HG03060 (cell line): Measurements from ENCODE around the gene ZW10.
"Not testable (repeated sequence)": the region's sequence is repeated elsewhere in the genome, so short reads cannot be mapped to it uniquely, and the experiment has no call there.

ENCODE experiments used
- ATAC-seq: cut with Tn5 transposase; IDR thresholded peaks from one replicate; pipeline ENCODE4 v1.9.1; 2021; ENCODE audit warnings: low read depth, moderate number of reproducible peaks; ENCODE audit not compliant: unreplicated experiment

Gene ZW10

GRCh38 chr11:113764527-113765219, 8.8 kb downstream of the ZW10 start:
- no peak for ATAC-seq

- not testable (repeated sequence) for ATAC-seq
Measured at GRCh38 chr11:113763040-113763439, 10.5 kb downstream of the ZW10 start.

GRCh38 chr11:113760241-113760640, 13.3 kb downstream of the ZW10 start:
- ATAC-seq: no peak

GRCh38 chr11:113752932-113753331, 20.6 kb downstream of the ZW10 start:
- ATAC-seq: no peak

- ATAC-seq: no peak
Measured at GRCh38 chr11:113736323-113736722, 37.2 kb downstream of the ZW10 start.

GRCh38 chr11:113732092-113732491, 41.4 kb downstream of the ZW10 start:
- no peak for ATAC-seq

GRCh38 chr11:113730887-113731726, 42.4 kb downstream of the ZW10 start:
- ATAC-seq: no peak

GRCh38 chr11:113729456-113729855, 44.0 kb downstream of the ZW10 start:
- no peak for ATAC-seq

GRCh38 chr11:113728814-113729213, 44.7 kb downstream of the ZW10 start:
- no peak for ATAC-seq

GRCh38 chr11:113725913-113726312, 47.6 kb downstream of the ZW10 start:
- no peak for ATAC-seq

GRCh38 chr11:113725407-113725806, 48.1 kb downstream of the ZW10 start:
- ATAC-seq: no peak

GRCh38 chr11:113724778-113725177, 48.7 kb downstream of the ZW10 start:
- no peak for ATAC-seq

GRCh38 chr11:113723787-113724186, 49.7 kb downstream of the ZW10 start:
- no peak for ATAC-seq

- ATAC-seq: no peak
Measured at GRCh38 chr11:113722934-113723333, 50.6 kb downstream of the ZW10 start.

- ATAC-seq: no peak
Measured at GRCh38 chr11:113722221-113722620, 51.3 kb downstream of the ZW10 start.

- no peak for ATAC-seq
Measured at GRCh38 chr11:113721462-113722066, 51.9 kb downstream of the ZW10 start.

GRCh38 chr11:113720478-113720877, 53.0 kb downstream of the ZW10 start:
- not testable (repeated sequence) for ATAC-seq

GRCh38 chr11:113715882-113716625, 57.4 kb downstream of the ZW10 start:
- no peak for ATAC-seq

- no peak for ATAC-seq
Measured at GRCh38 chr11:113715273-113715672, 58.2 kb downstream of the ZW10 start.

GRCh38 chr11:113710989-113711388, 62.5 kb downstream of the ZW10 start:
- no peak for ATAC-seq
